Lung microvascular endothelial cell (primary cell): Measurements from ENCODE around the gene SLC13A2. TPM values are rescaled to one million over a fixed set of nuclear protein-coding genes. Genes with fewer than 3 reads are reported as not detected.
A peak's percentile ranks its signal among the peaks of the same experiment; 100 is the strongest.

Experiments
- DNase-seq, 2 donors: peaks; one replicate each; pipeline versions ENCODE4 v3.0.0 to v3.0.0-alpha.2; 2010; ENCODE audit warnings: low read depth in 2 of 2
- total RNA-seq: library from RNA; depleted of rRNA; stranded (reverse); fragments of >200 nt; gene quantifications from 2 replicates; pipeline ENCODE4 v1.2.1, GENCODE V29; 2014

SLC13A2 gene
- total RNA-seq, 1 donor from 2014 or later = not detected

- DNase-seq = no peak
Measured at GRCh38 chr17:28491860-28492259, 18.4 kb downstream of the SLC13A2 start.

GRCh38 chr17:28492352-28493310, 19.2 kb downstream of the SLC13A2 start:
- no peak for DNase-seq

GRCh38 chr17:28493460-28493859, 20.0 kb downstream of the SLC13A2 start:
- DNase-seq = peak in 1 of 2 donors; percentile 16

GRCh38 chr17:28494445-28495188, 21.2 kb downstream of the SLC13A2 start:
- peak; percentile 55 to 75 for DNase-seq

- no peak for DNase-seq
Measured at GRCh38 chr17:28495635-28496034, 22.2 kb downstream of the SLC13A2 start.

- no peak for DNase-seq
Measured at GRCh38 chr17:28497931-28498330, 24.5 kb downstream of the SLC13A2 start.

- no peak for DNase-seq
Measured at GRCh38 chr17:28498652-28499363, 25.4 kb downstream of the SLC13A2 start.

GRCh38 chr17:28499364-28499664, 25.9 kb downstream of the SLC13A2 start:
- no peak for DNase-seq

GRCh38 chr17:28499684-28500357, 26.4 kb downstream of the SLC13A2 start:
- DNase-seq = no peak

GRCh38 chr17:28500712-28501379, 27.4 kb downstream of the SLC13A2 start:
- DNase-seq = no peak

- DNase-seq = no peak
Measured at GRCh38 chr17:28501421-28502284, 28.2 kb downstream of the SLC13A2 start.

GRCh38 chr17:28503420-28503819, 30.0 kb downstream of the SLC13A2 start:
- DNase-seq = no peak

GRCh38 chr17:28505986-28506665, 32.7 kb downstream of the SLC13A2 start, which contains the start of gene FOXN1:
FOXN1 (plus strand) TSS chr17:28506348; CDS start chr17:28523970, 17,622 bp downstream.
- no peak for DNase-seq

GRCh38 chr17:28506763-28507487, 33.5 kb downstream of the SLC13A2 start:
- no peak for DNase-seq

- DNase-seq = no peak
Measured at GRCh38 chr17:28507567-28508203, 34.2 kb downstream of the SLC13A2 start.

GRCh38 chr17:28508211-28508724, 34.8 kb downstream of the SLC13A2 start:
- DNase-seq = no peak

GRCh38 chr17:28509789-28510188, 36.3 kb downstream of the SLC13A2 start:
- DNase-seq = no peak
